ENCODE data around the gene KRTAP10-11.

The KRTAP10-11 gene

GRCh38 chr21:44615466-44615865 is 30.7 kb upstream of the KRTAP10-11 start:
- H3K9me3 ChIP-seq (ENCODE audit: control insufficient read depth, insufficient read depth, low read length) = peaks cover 24% of the 10 kb centered on the region

GRCh38 chr21:44615911-44616590 is 30.2 kb upstream of the KRTAP10-11 start:
- Histone ChIP-seq H3K79me2 (ENCODE audit: control insufficient read depth, low read length) (no peaks in the 10 kb centered on the region), H3K4me1 (ENCODE audit: control insufficient read depth, low read length) (peaks cover 11% of the 10 kb centered on the region), H3K9me2 (replicated peaks; ENCODE audit: control insufficient read depth, low read length) (no peaks in the 10 kb centered on the region), H3F3A (ENCODE audit: control insufficient read depth, insufficient read depth) (no peaks in the 10 kb centered on the region), H3K4me2 (ENCODE audit: low read length) (no peak overlapping the region), H3K9me3 (ENCODE audit: control insufficient read depth, insufficient read depth, low read length) (peaks cover 21% of the 10 kb centered on the region), H3K36me3 (ENCODE audit: control insufficient read depth, low read length) (no peaks in the 10 kb centered on the region), H3K27me3 (ENCODE audit: control insufficient read depth, low read length) (no peaks in the 10 kb centered on the region), H4K20me1 (ENCODE audit: control insufficient read depth, insufficient read depth, low read depth, low read length) (no peaks in the 10 kb centered on the region), H3K27ac (ENCODE audit: low read depth, low read length) (no peak overlapping the region), H3K4me3 (ENCODE audit: low read length) (no peak overlapping the region)
- TF ChIP-seq CTCF (IDR thresholded peaks at IDR 0.05; ENCODE audit: low read depth, low read length, poor library complexity, severe bottlenecking) (no peak), EZH2phosphoT487 (IDR thresholded peaks at IDR 0.05; ENCODE audit: borderline replicate concordance, low read length) (no peak)

More at GRCh38 chr21:44615466-44615865, 30.7 kb upstream of the KRTAP10-11 start:
- Histone ChIP-seq H3K27ac (ENCODE audit: low read depth, low read length) (no peak overlapping the region), H3K4me3 (ENCODE audit: low read length) (no peak overlapping the region), H3K4me2 (ENCODE audit: low read length) (no peak overlapping the region), H3K9me2 (replicated peaks; ENCODE audit: control insufficient read depth, low read length) (no peaks in the 10 kb centered on the region), H3K79me2 (ENCODE audit: control insufficient read depth, low read length) (no peaks in the 10 kb centered on the region), H3K27me3 (ENCODE audit: control insufficient read depth, low read length) (no peaks in the 10 kb centered on the region), H3F3A (ENCODE audit: control insufficient read depth, insufficient read depth) (no peaks in the 10 kb centered on the region), H4K20me1 (ENCODE audit: control insufficient read depth, insufficient read depth, low read depth, low read length) (no peaks in the 10 kb centered on the region), H3K36me3 (ENCODE audit: control insufficient read depth, low read length) (no peaks in the 10 kb centered on the region), H3K4me1 (ENCODE audit: control insufficient read depth, low read length) (peaks cover 11% of the 10 kb centered on the region)
- TF ChIP-seq CTCF (IDR thresholded peaks at IDR 0.05; ENCODE audit: low read depth, low read length, poor library complexity, severe bottlenecking) (no peak), EZH2phosphoT487 (IDR thresholded peaks at IDR 0.05; ENCODE audit: borderline replicate concordance, low read length) (no peak)

- H3K27ac ChIP-seq (ENCODE audit: low read depth, low read length) = no peak overlapping the region
- H3K4me3 ChIP-seq (ENCODE audit: low read length) = no peak overlapping the region
- H3K4me2 ChIP-seq (ENCODE audit: low read length) = no peak overlapping the region
- no peaks in the 10 kb centered on the region for H3K9me2 ChIP-seq (replicated peaks; ENCODE audit: control insufficient read depth, low read length)
- no peak for TF ChIP-seq CTCF (IDR thresholded peaks at IDR 0.05; ENCODE audit: low read depth, low read length, poor library complexity, severe bottlenecking)
- TF ChIP-seq EZH2phosphoT487 (IDR thresholded peaks at IDR 0.05; ENCODE audit: borderline replicate concordance, low read length) = no peak
- H3K27me3 ChIP-seq (ENCODE audit: control insufficient read depth, low read length) = no peaks in the 10 kb centered on the region
- H3K9me3 ChIP-seq (ENCODE audit: control insufficient read depth, insufficient read depth, low read length) = peaks cover 19% of the 10 kb centered on the region
- H3K4me1 ChIP-seq (ENCODE audit: control insufficient read depth, low read length) = peaks cover 11% of the 10 kb centered on the region
- H3K79me2 ChIP-seq (ENCODE audit: control insufficient read depth, low read length) = no peaks in the 10 kb centered on the region
- H3K36me3 ChIP-seq (ENCODE audit: control insufficient read depth, low read length) = no peaks in the 10 kb centered on the region
- H3F3A ChIP-seq (ENCODE audit: control insufficient read depth, insufficient read depth) = no peaks in the 10 kb centered on the region
- no peaks in the 10 kb centered on the region for H4K20me1 ChIP-seq (ENCODE audit: control insufficient read depth, insufficient read depth, low read depth, low read length)
Measured at GRCh38 chr21:44616591-44616926, 29.7 kb upstream of the KRTAP10-11 start.
